ENCODE results near the gene HMX1. TPM values are rescaled to one million over a fixed set of nuclear protein-coding genes. Genes with fewer than 3 reads are reported as not detected.

Gene HMX1
- total and polyA plus RNA-seq, 4 donors, result 0.69 to 5.5 (median 3.9) TPM

DNA sequence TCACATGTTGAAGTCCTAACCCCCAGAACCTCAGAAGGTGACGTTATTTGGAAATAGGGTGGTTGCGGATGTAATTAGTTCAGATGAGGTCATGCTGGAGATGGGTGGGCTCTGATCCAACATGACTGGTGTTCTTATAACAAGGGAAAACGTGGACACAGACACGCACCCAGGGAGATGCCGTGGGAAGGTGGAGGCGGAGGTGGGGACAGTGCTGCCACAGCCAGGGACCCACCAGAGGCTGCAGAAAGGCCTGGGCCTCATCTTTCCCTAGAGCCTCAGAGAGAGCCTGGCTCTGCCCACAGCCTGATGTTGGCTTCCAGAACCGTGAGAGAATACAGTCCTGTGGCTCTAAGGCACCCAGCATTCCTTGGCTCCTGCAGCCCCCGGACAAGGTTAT is 7.9 kb upstream of the HMX1 start:
- H3K4me1 ChIP-seq (ENCODE audit: control insufficient read depth, insufficient read depth, low read length), result no peaks in the 10 kb centered on the region
- peaks cover 69% of the 10 kb centered on the region for H3K27me3 ChIP-seq (ENCODE audit: control insufficient read depth, insufficient read depth, low read length)
- H3K4me3 ChIP-seq (ENCODE audit: low read depth, low read length), result no peak overlapping the region
- DNase-seq (ENCODE audit: low read depth in 4 of 6, low spot score in 6 of 6), result no peak
- WGBS (ENCODE audit: insufficient coverage), result 82% methylated on average over 8 of the region's 8 CpGs
- H3K36me3 ChIP-seq (ENCODE audit: control insufficient read depth, insufficient read depth, low read length), result no peaks in the 10 kb centered on the region
- H3K9me3 ChIP-seq (ENCODE audit: control insufficient read depth, insufficient read depth, low read length), result no peaks in the 10 kb centered on the region
- no peak overlapping the region for H3K27ac ChIP-seq (ENCODE audit: low read depth, low read length)

DNA sequence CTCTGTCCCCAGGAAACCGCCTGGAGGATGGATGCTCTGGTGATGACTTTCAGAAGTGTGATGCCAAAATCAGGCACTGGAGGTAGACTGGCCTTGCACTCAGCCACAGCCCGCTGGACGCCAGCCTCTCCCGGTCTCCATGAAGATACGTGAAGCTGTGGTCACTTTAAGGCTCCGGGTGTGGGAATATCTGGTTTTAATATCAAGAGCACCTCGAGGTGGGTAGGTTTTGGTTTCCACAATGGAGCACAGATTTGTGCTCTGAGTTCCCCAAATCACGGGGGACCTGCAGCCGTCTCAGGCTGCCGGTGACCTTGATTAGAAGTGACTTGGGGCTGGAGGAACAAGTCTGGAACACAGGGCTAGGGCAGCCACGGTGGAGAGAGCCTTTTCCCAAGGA is 6.8 kb upstream of the HMX1 start:
- 31% methylated on average over 10 of the region's 11 CpGs for WGBS (ENCODE audit: insufficient coverage)

DNA sequence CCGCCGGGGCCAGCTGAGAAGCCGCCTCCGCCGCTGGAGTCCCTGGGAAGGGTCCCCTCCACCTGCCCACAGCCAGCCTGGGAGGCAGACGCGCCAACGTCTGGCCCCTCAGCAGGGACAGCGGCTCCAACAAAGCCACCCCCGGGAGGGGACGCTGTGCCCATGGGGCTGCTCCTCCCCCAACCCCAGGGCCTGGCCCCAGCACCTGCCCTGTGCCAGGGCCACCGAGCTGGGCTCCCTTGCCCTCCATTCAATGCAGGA is 6.1 kb upstream of the HMX1 start:
- Histone ChIP-seq H3K27me3 (ENCODE audit: control insufficient read depth, insufficient read depth, low read length) (peaks cover 79% of the 10 kb centered on the region), H3K9me3 (ENCODE audit: control insufficient read depth, insufficient read depth, low read length) (no peaks in the 10 kb centered on the region), H3K4me1 (ENCODE audit: control insufficient read depth, insufficient read depth, low read length) (peaks cover 6% of the 10 kb centered on the region), H3K27ac (ENCODE audit: low read depth, low read length) (no peak overlapping the region), H3K4me3 (ENCODE audit: low read depth, low read length) (no peak overlapping the region), H3K36me3 (ENCODE audit: control insufficient read depth, insufficient read depth, low read length) (no peaks in the 10 kb centered on the region)
- DNase-seq (ENCODE audit: low read depth in 4 of 6, low spot score in 6 of 6), result no peak
- 2% methylated on average over 12 of the region's 12 CpGs for WGBS (ENCODE audit: insufficient coverage)

More for the DNA sequence above, 6.8 kb upstream of the HMX1 start:
- no peak for DNase-seq (ENCODE audit: low read depth in 4 of 6, low spot score in 6 of 6)
- Histone ChIP-seq H3K9me3 (ENCODE audit: control insufficient read depth, insufficient read depth, low read length) (no peaks in the 10 kb centered on the region), H3K27me3 (ENCODE audit: control insufficient read depth, insufficient read depth, low read length) (peaks cover 76% of the 10 kb centered on the region), H3K4me3 (ENCODE audit: low read depth, low read length) (no peak overlapping the region), H3K4me1 (ENCODE audit: control insufficient read depth, insufficient read depth, low read length) (peaks cover 4% of the 10 kb centered on the region), H3K27ac (ENCODE audit: low read depth, low read length) (no peak overlapping the region), H3K36me3 (ENCODE audit: control insufficient read depth, insufficient read depth, low read length) (no peaks in the 10 kb centered on the region)

DNA sequence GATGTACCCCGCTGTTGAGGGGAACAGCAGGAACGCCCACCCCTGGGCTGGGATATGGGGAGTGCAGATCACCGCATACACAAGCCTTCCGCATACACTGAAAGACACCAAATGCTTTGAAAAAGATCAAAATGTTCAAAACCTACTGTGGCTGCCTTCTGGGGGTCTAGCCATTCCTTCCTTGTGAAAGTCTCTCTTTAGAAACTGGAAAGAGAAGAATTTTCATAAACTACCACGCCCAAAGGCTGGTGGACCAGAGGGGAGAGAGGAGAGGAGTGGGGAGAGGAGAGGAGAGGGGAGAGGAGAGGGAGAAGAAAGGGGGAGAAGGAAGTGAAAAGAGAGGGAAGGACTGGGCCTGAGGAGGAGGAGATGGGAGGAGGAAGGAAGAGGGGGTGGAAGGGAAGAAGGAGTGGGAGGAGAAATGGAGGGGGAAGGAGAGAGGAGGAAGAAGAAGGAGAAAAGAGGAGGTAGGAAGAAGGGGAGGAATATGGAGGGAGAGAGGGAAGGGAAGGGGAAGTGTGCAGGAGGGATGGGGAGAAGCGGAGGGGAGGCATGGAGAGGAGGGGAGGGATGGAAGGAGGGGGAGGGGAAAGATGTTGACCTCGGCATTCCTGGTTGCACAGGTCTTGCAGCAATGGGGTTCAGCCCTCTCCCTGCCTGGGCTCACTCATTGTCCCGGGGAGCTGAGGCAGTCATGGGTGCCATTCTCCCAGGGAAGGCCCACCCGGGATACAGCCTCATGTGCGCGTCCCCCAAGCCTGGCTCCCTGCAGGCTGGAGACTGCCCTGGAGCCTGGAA is 5.5 kb upstream of the HMX1 start:
- Histone ChIP-seq H3K27me3 (ENCODE audit: control insufficient read depth, insufficient read depth, low read length) (peaks cover 81% of the 10 kb centered on the region), H3K27ac (ENCODE audit: low read depth, low read length) (no peak overlapping the region), H3K9me3 (ENCODE audit: control insufficient read depth, insufficient read depth, low read length) (no peaks in the 10 kb centered on the region), H3K36me3 (ENCODE audit: control insufficient read depth, insufficient read depth, low read length) (no peaks in the 10 kb centered on the region), H3K4me1 (ENCODE audit: control insufficient read depth, insufficient read depth, low read length) (peaks cover 12% of the 10 kb centered on the region), H3K4me3 (ENCODE audit: low read depth, low read length) (no peak overlapping the region)
- WGBS (ENCODE audit: insufficient coverage), result 1% methylated on average over 7 of the region's 11 CpGs
- DNase-seq (ENCODE audit: low read depth in 4 of 6, low spot score in 6 of 6), result no peak

DNA sequence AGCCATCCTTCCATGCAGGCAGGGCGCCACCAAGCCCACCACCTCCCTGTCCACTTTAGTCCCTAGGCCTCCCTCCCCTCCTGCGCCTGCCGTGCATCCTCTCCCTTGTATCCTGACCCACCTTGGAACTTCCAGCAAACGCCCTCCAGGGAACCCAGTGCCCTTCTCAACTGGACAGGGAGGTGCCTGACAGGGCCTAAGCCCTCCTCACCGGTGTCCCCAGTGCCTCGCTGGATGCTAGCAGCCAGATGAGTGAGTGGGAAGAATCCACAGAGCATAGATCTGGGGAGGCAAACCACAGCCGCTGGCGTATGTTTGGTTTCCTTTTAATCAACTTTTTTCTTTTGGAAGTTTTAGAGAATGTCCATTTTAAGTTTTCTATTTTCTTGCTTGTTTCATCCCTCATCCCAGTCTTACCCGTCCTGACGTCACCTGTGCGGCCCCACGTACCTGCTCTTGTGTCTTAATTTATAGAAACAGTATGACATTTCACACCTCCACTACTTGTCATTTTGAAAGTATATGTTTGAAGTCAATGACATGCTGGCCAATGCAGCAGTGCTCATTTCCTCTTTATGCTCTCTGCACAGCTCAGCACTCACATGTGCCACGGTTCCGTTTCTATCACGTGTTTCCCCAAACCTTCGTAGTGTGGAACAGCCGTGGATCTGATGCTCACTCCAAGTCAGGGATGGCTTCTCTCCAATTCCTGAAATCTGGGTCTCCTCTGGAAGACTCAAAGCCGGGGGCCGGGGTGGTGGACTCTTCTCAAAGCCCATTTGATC is 3.4 kb upstream of the HMX1 start:
- H3K36me3 ChIP-seq (ENCODE audit: control insufficient read depth, insufficient read depth, low read length), result no peaks in the 10 kb centered on the region
- H3K9me3 ChIP-seq (ENCODE audit: control insufficient read depth, insufficient read depth, low read length), result no peaks in the 10 kb centered on the region
- 19% methylated on average over 13 of the region's 19 CpGs for WGBS (ENCODE audit: insufficient coverage)
- H3K4me3 ChIP-seq (ENCODE audit: low read depth, low read length), result no peak overlapping the region
- peaks cover 23% of the 10 kb centered on the region for H3K4me1 ChIP-seq (ENCODE audit: control insufficient read depth, insufficient read depth, low read length)
- peaks cover 87% of the 10 kb centered on the region for H3K27me3 ChIP-seq (ENCODE audit: control insufficient read depth, insufficient read depth, low read length)
- no peak for DNase-seq (ENCODE audit: low read depth in 4 of 6, low spot score in 6 of 6)
- H3K27ac ChIP-seq (ENCODE audit: low read depth, low read length), result no peak overlapping the region

DNA sequence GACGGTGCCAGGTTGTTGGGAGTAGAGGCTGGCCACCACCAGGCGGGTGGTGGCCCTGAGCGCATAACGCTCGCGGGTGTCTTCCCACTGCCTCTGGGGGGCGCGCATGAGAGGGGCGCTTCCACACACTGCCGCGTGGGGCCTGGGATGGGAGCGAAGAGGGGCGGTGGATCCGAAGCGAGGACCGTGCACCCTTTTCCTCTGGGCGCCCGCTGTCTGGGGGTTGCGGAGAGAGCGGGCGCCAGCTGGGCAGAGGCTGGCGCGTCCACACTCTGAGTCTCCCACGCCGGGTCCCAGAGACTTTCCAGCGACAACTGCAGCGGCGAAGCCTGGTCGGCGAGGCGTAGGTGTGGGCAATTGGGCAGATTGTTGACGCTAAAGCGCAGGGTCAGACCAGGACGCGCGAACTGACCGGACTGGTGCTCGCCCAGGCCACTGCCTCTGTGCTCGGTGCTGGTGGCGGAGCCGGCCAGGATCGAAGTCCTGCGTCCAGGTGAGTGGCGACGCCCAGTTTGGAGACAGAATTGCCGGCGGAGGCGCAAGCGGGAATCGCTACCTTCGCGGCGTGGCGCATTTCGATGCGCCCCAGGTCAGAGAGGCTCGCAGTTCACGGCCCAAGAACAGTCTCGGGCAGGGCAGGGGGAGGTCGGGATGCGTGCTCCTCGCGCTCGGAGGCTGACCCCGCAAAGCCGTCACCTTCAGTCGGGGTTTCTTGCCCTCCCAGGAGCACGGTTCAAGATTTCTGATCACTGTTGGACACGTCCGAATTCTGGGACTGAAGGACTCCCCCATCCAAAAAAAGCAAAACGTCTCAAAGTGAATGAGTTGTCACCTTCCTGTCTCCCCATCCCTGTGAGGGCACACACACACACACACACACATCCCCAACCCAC is 2.6 kb upstream of the HMX1 start:
- WGBS (ENCODE audit: insufficient coverage), result 4% methylated on average over 70 of the region's 71 CpGs
- Histone ChIP-seq H3K27me3 (ENCODE audit: control insufficient read depth, insufficient read depth, low read length) (peaks cover 91% of the 10 kb centered on the region), H3K9me3 (ENCODE audit: control insufficient read depth, insufficient read depth, low read length) (no peaks in the 10 kb centered on the region), H3K4me3 (ENCODE audit: low read depth, low read length) (no peak overlapping the region), H3K36me3 (ENCODE audit: control insufficient read depth, insufficient read depth, low read length) (no peaks in the 10 kb centered on the region), H3K27ac (ENCODE audit: low read depth, low read length) (no peak overlapping the region), H3K4me1 (ENCODE audit: control insufficient read depth, insufficient read depth, low read length) (peaks cover 29% of the 10 kb centered on the region)
- DNase-seq (ENCODE audit: low read depth in 4 of 6, low spot score in 6 of 6), result no peak

DNA sequence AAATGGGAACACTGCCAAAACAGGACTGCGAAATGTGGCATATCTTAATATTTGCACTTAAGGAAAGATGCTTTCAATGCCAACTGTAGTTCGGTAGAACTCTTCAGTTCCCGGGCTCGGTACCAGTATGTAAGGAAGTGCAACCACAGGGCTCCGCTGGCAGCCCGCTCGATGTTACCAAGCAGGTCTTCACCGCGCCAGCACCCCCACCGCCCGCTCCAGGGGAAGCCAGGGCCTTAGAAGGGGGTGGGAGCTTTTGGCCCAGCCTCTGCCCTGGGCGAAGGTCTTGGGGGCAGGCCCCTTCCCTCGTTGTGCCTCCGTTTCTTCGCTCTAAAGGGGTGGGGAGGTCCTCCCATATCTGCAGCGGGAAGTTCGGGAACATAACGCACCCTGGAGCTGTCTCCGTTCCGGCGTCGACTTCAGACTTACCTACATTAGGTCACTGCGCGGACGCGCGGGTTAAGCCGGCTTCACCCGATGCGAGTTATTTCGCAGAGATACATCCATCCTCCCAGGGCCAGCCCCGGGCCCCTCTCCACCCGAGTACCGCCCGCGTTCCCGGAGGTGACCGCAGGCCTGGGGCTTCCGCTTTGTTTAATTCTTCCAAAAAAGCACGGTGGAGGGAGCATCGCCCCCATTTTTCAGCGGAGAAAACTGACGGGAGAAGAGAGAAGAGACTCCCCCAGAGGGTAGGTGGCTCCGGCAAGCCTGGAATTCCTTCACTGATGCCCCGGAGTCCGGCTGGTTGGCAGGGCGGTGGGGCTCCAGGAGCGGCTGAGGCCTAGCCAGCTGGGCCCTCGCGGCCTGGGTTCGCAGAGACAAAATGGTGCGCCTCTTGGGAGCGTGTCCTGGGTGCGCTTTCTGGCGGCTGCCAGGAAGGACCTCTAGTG is 1.0 kb upstream of the HMX1 start:
- DNase-seq (ENCODE audit: low read depth in 4 of 6, low spot score in 6 of 6), result no peak
- WGBS (ENCODE audit: insufficient coverage), result 3% methylated on average over 53 of the region's 55 CpGs
- peak overlapping the region; percentile 9 for H3K4me3 ChIP-seq (ENCODE audit: low read depth, low read length)
- peaks cover 91% of the 10 kb centered on the region for H3K27me3 ChIP-seq (ENCODE audit: control insufficient read depth, insufficient read depth, low read length)
- no peaks in the 10 kb centered on the region for H3K36me3 ChIP-seq (ENCODE audit: control insufficient read depth, insufficient read depth, low read length)
- H3K9me3 ChIP-seq (ENCODE audit: control insufficient read depth, insufficient read depth, low read length), result no peaks in the 10 kb centered on the region
- no peak overlapping the region for H3K27ac ChIP-seq (ENCODE audit: low read depth, low read length)
- peaks cover 38% of the 10 kb centered on the region for H3K4me1 ChIP-seq (ENCODE audit: control insufficient read depth, insufficient read depth, low read length)

DNA sequence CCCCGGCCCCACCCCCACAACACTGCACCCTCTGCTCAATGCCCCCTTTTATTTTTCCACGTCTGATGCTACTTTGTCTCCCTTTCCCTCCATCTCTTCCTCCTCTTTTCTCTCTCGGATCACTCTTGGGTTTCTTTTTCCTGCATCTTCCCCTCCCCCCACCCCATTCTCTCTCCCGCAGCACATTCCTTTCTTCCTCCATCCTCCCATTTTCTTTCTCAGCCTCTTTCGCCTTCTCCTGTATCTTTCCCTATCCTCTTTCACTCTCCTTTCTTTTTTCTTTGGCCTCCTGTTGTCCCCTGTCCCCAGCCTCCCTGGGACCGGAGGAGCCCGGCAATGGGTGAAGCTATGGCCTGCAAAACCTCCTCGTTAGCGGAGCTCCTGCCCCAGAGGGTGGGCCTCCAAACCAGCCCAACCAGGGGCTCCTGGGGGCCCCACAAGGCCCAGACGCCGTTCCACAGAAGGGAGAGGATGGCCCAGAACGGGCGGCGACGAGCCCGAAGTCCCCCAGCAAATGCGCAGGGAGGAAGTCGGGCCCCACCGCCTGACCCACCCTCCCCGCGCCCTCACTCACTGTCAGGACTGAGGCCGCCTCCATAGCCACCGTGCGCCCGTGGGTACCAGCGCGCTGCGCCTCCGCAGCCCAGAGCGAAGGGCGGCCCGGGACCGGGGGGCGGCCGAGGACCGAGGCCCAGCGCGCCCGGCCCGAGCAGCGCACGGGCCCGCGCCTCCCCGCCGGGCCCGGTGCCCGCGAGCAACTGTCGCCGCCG is 807 bp downstream of the HMX1 start:
- Histone ChIP-seq H3K4me3 (ENCODE audit: low read depth, low read length) (no peak overlapping the region), H3K9me3 (ENCODE audit: control insufficient read depth, insufficient read depth, low read length) (no peaks in the 10 kb centered on the region), H3K4me1 (ENCODE audit: control insufficient read depth, insufficient read depth, low read length) (peaks cover 43% of the 10 kb centered on the region), H3K27me3 (ENCODE audit: control insufficient read depth, insufficient read depth, low read length) (peaks cover 90% of the 10 kb centered on the region), H3K36me3 (ENCODE audit: control insufficient read depth, insufficient read depth, low read length) (peaks cover 7% of the 10 kb centered on the region), H3K27ac (ENCODE audit: low read depth, low read length) (no peak overlapping the region)
- DNase-seq (ENCODE audit: low read depth in 4 of 6, low spot score in 6 of 6), result no peak
- WGBS (ENCODE audit: insufficient coverage), result under 1% methylated on average over 52 of the region's 52 CpGs

Data from spinal cord (tissue), 10 donors.